HepG2 (cell line): ENCODE results near the gene PRDX6. TPM values are rescaled to one million over a fixed set of nuclear protein-coding genes. Genes with fewer than 3 reads are reported as not detected.

Experiments used
- ATAC-seq: fragments of 200-7000 bp; cut with Tn5 transposase; 3 replicates; pipeline ENCODE4 v1.9.1; 2020; ENCODE audit warnings: mild to moderate bottlenecking, moderate library complexity
- BruUV-seq: library from RNA; stranded (reverse); fragments of 400-500 nt; replicated peaks from 2 replicates; lab custom pipeline; 2021; lab: Mats Ljungman, UMichigan
- CTCF ChIA-PET: fragments of 300-600 bp; formaldehyde crosslinking; extraction: SDS; loops from one replicate; lab custom pipeline; 2021; ENCODE audit warnings: low total read pairs, inconsistent platforms, low intra/inter-chr PET ratio; lab: Yijun Ruan, JAX
- POLR2A ChIA-PET: fragments of 350-600 bp; sonication (Branson Sonifier 250); formaldehyde crosslinking; loops from one replicate; lab custom pipeline; 2020; ENCODE audit warnings: antibody characterized with exemption, inconsistent platforms; lab: Yijun Ruan, JAX
- DNase-seq: peaks from one replicate; pipeline ENCODE4 v3.0.0-alpha.2; 2015; ENCODE audit warnings: low spot score
- FAIRE-seq: peaks from 3 replicates; lab custom pipeline; 2011; peaks lifted over from hg19 to GRCh38; lab: Jason Lieb, UNC
- H2AFZ ChIP-seq: one replicate; pipeline ENCODE4 v1.6.1; 2011; ENCODE audit warnings: low read length, inconsistent platforms
- H3K27ac ChIP-seq: fragments of 300-600 bp; 3 replicates; pipeline ENCODE4 v1.8.0; 2011; ENCODE audit warnings: mixed run types, mild to moderate bottlenecking, mixed read lengths, low read length, inconsistent platforms; ENCODE audit not compliant: insufficient read depth; ENCODE audit errors: extremely low read length
- H3K27me3 ChIP-seq, 2 experiments: fragments of 200-600 bp in 1 of 2; 2 replicates in 1 of 2; 3 replicates in 1 of 2; pipeline versions ENCODE4 v1.6.0 to v1.8.0; 2011; ENCODE audit warnings: low read length in 2 of 2, mild to moderate bottlenecking in 2 of 2, moderate library complexity in 2 of 2, inconsistent platforms in 1 of 2; ENCODE audit not compliant: insufficient read depth in 2 of 2, control insufficient read depth in 1 of 2
- H3K36me3 ChIP-seq, 2 experiments: fragments of 200-600 bp in 1 of 2; replicated peaks in 1 of 2; 2 replicates in 1 of 2; 3 replicates in 1 of 2; pipeline versions ENCODE4 v1.5.1 to v1.8.0; 2011; ENCODE audit warnings: low read length in 2 of 2, inconsistent platforms in 1 of 2; ENCODE audit not compliant: insufficient read depth in 2 of 2, control insufficient read depth in 1 of 2
- H3K4me1 ChIP-seq: 2 replicates; pipeline ENCODE4 v1.5.1; 2012; ENCODE audit warnings: low read length, inconsistent platforms; ENCODE audit not compliant: insufficient read depth
- H3K4me2 ChIP-seq: 2 replicates; pipeline ENCODE4 v1.6.0; 2011; ENCODE audit warnings: low read depth, low read length, inconsistent platforms
- H3K4me3 ChIP-seq, 3 experiments: fragments of 200-600 bp in 1 of 3; sonication (generic), shearing (Covaris generic) in 1 of 3; replicated peaks in 1 of 3; 2 replicates each; pipeline ENCODE4 v1.5.1; 2011 to 2016; ENCODE audit warnings: low read length in 3 of 3, inconsistent platforms in 2 of 3, low read depth in 2 of 3, mild to moderate bottlenecking in 2 of 3, control low read depth in 1 of 3, mixed read lengths in 1 of 3; ENCODE audit not compliant: insufficient read depth in 1 of 3
- H3K79me2 ChIP-seq: one replicate; pipeline ENCODE4 v1.6.1; 2011; ENCODE audit warnings: low read length, inconsistent platforms; ENCODE audit not compliant: insufficient read depth
- H3K9ac ChIP-seq: 2 replicates; pipeline ENCODE4 v1.6.0; 2011; ENCODE audit warnings: mild to moderate bottlenecking, low read depth, low read length, inconsistent platforms; ENCODE audit not compliant: insufficient read depth
- H3K9me3 ChIP-seq: 2 replicates; pipeline ENCODE4 v1.5.1; 2012; ENCODE audit warnings: mild to moderate bottlenecking, low read length
- H4K20me1 ChIP-seq: 2 replicates; pipeline ENCODE4 v1.6.0; 2011; ENCODE audit warnings: inconsistent platforms, mild to moderate bottlenecking, low read length, moderate library complexity; ENCODE audit not compliant: insufficient read depth
- CREB1 ChIP-seq, 2 experiments: fragments of 450-650 bp in 1 of 2; IDR thresholded peaks; 2 replicates each; pipeline ENCODE4 v1.6.1; 2016 to 2017; ENCODE audit warnings: control low read depth in 1 of 2, mild to moderate bottlenecking in 1 of 2, missing compliant biosample characterization in 1 of 2, missing genetic modification characterization in 1 of 2
- KDM2A ChIP-seq: sonication (generic); formaldehyde crosslinking; IDR thresholded peaks from 2 replicates; pipeline ENCODE4 v1.4.0; 2020; ENCODE audit warnings: low read depth, missing genetic modification reagents, borderline replicate concordance
- SNRNP70 ChIP-seq: fragments of 200-400 bp; formaldehyde crosslinking; IDR thresholded peaks from 2 replicates; pipeline ENCODE4 v1.6.1; 2017; ENCODE audit warnings: mild to moderate bottlenecking, low read depth, low read length, moderate library complexity
- TEF ChIP-seq: sonication (generic); formaldehyde crosslinking; IDR thresholded peaks from 2 replicates; pipeline ENCODE4 v1.5.0; 2020; ENCODE audit warnings: missing genetic modification reagents
- ZBTB37 ChIP-seq: sonication (generic); formaldehyde crosslinking; IDR thresholded peaks from 2 replicates; pipeline ENCODE4 v1.4.0; 2020; ENCODE audit warnings: mild to moderate bottlenecking, missing genetic modification reagents
- ZNF318 ChIP-seq: sonication (generic); formaldehyde crosslinking; IDR thresholded peaks from 2 replicates; pipeline ENCODE4 v1.4.0; 2020; ENCODE audit warnings: mild to moderate bottlenecking, missing genetic modification reagents
- ZNF749 ChIP-seq: sonication (generic); formaldehyde crosslinking; IDR thresholded peaks from 2 replicates; pipeline ENCODE4 v1.8.0; 2022; ENCODE audit warnings: mild to moderate bottlenecking, missing genetic modification reagents, moderate library complexity, borderline replicate concordance
- in situ Hi-C: cut with HindIII; loops from 2 replicates; pipeline ENCODE4 v1.10.0; 2017; ENCODE audit warnings: low pct_unique_long_range_greater_than_20kb; ENCODE audit not compliant: extremely low pct_ligation_motif_present
- intact Hi-C: fragments of 100-400 bp; cut with micrococcal nuclease; formaldehyde crosslinking; loops from one replicate; pipeline ENCODE4 v1.10.0; 2022; ENCODE audit not compliant: unreplicated experiment
- polyA plus RNA-seq, 8 experiments: library from polyadenylated mRNA; depleted of rRNA in 3 of 8; stranded (reverse) in 7 of 8; unstranded in 1 of 8; fragments of >200 nt; fragmentation: Illumina TruSeq in 4 of 8; extraction: Trizol in 4 of 8; gene quantifications; 2 replicates each; pipeline versions ENCODE4 v1.2.1 to v1.2.3, GENCODE V29; 2011 to 2016; ENCODE audit warnings: low read depth in 4 of 8, missing spikeins in 1 of 8, mixed read lengths in 1 of 8; ENCODE audit not compliant: insufficient read depth in 1 of 8
- total RNA-seq, 5 experiments: library from RNA; depleted of rRNA; stranded (reverse); fragments of >200 nt; fragmentation: Illumina TruSeq; extraction: Trizol; gene quantifications; 2 replicates each; pipeline ENCODE4 v1.2.3, GENCODE V29; 2016; ENCODE audit warnings: low read depth in 1 of 5

The PRDX6 gene
- total and polyA plus RNA-seq, 2 of the 13 experiments (the other 11 are each of a cell fraction or from before 2014, with no cell fraction given): 224 to 309 TPM

GRCh38 chr1:173530795-173531693, 53.9 kb downstream of the PRDX6 start (continued):
- TF ChIP-seq ZBTB37 (CRISPR knock-in tag) (no peak), ZNF749 (no peak)
- TF ChIP-seq, all 625 proteins: peak for 0

- no peak overlapping the region for H3K4me2 ChIP-seq
- CTCF ChIA-PET: no interaction called here
- H3K27me3 ChIP-seq: no peaks in the 10 kb centered on the region
- H3K4me3 ChIP-seq: no peak overlapping the region
- POLR2A ChIA-PET: no interaction called here
- no peak for DNase-seq
- H2AFZ ChIP-seq: no peak overlapping the region
- in situ Hi-C loops: no loop called here
- no peak for FAIRE-seq
- no peaks in the 10 kb centered on the region for H3K9me3 ChIP-seq
- ATAC-seq: no peak
- H3K27ac ChIP-seq: no peak overlapping the region
- intact Hi-C loops: no loop called here
- no peaks in the 10 kb centered on the region for H3K79me2 ChIP-seq
- no peak overlapping the region for H3K9ac ChIP-seq
- no peaks in the 10 kb centered on the region for H3K36me3 ChIP-seq
- H3K4me1 ChIP-seq: no peaks in the 10 kb centered on the region
- BruUV-seq: no TSS peak
- H4K20me1 ChIP-seq: no peaks in the 10 kb centered on the region
- TF ChIP-seq CREB1 (IDR thresholded peaks at IDR 0.05) (no peak), CREB1 (CRISPR knock-in tag; IDR thresholded peaks at IDR 0.05) (no peak), SNRNP70 (no peak), KDM2A (CRISPR knock-in tag) (no peak), ZNF318 (no peak), TEF (CRISPR knock-in tag) (no peak)
These were observed 55.1 kb downstream of the PRDX6 start for GRCh38 chr1:173532237-173532636.
